ENCODE data around the gene TRIM15. TPM values are rescaled to one million over a fixed set of nuclear protein-coding genes. Genes with fewer than 3 reads are reported as not detected.
A peak's percentile ranks its signal among the peaks of the same experiment; 100 is the strongest.

Gene TRIM15
- total and polyA plus RNA-seq, 2 of the 4 experiments (the other 2 are of a cell fraction): not detected

- Histone ChIP-seq H3K9me3 (ENCODE audit: control insufficient read depth, insufficient read depth, low read length) (no peaks in the 10 kb centered on the region), H3K23ac (ENCODE audit: low read depth, low read length) (no peak overlapping the region), H3K9ac (ENCODE audit: low read depth, low read length) (no peak overlapping the region), H3K14ac (replicated peaks; ENCODE audit: low read depth, low read length) (no peak overlapping the region), H2BK20ac (ENCODE audit: low read depth, low read length) (no peak overlapping the region), H2AK5ac (ENCODE audit: low read depth, low read length) (no peak overlapping the region), H3K36me3 (ENCODE audit: control insufficient read depth, insufficient read depth, low read length) (no peaks in the 10 kb centered on the region), H2AFZ (replicated peaks; ENCODE audit: low read length, poor library complexity) (no peak overlapping the region), H3K4me3 (ENCODE audit: insufficient read depth, low read depth, low read length) (no peak overlapping the region), H2AK9ac (replicated peaks; ENCODE audit: low read depth, low read length, poor library complexity) (no peak overlapping the region), H3K4ac (ENCODE audit: low read depth, low read length) (no peak overlapping the region), H3K9me1 (ENCODE audit: insufficient read depth, low read length) (no peaks in the 10 kb centered on the region), H2BK5ac (ENCODE audit: low read depth, low read length, poor library complexity, severe bottlenecking) (no peak overlapping the region), H3K56ac (ENCODE audit: extremely low read depth, insufficient read depth, low read length) (no peak overlapping the region), H2BK120ac (ENCODE audit: low read depth, low read length) (no peak overlapping the region), H3K4me2 (ENCODE audit: low read depth, low read length) (no peak overlapping the region), H2BK15ac (ENCODE audit: low read depth, low read length) (no peak overlapping the region), H4K5ac (ENCODE audit: low read depth, low read length) (no peak overlapping the region), H4K91ac (ENCODE audit: insufficient read depth, low read depth, low read length) (no peak overlapping the region), H3K4me1 (ENCODE audit: control insufficient read depth, insufficient read depth, low read length) (no peaks in the 10 kb centered on the region), H3K79me1 (ENCODE audit: low read depth in 1 of 2, low read length in 2 of 2) (no peaks in the 10 kb centered on the region), H3K27ac (ENCODE audit: insufficient read depth, low read length) (no peak overlapping the region), H3K18ac (ENCODE audit: low read depth, low read length) (no peak overlapping the region), H3K27me3 (ENCODE audit: control insufficient read depth, insufficient read depth, low read length) (peaks cover 55% of the 10 kb centered on the region), H4K20me1 (ENCODE audit: insufficient read depth, low read length) (no peaks in the 10 kb centered on the region), H4K8ac (ENCODE audit: low read depth in 2 of 2, low read length in 2 of 2) (no peak overlapping the region)
- dilution Hi-C loops (cut with HindIII; ENCODE audit: low sequenced_read_pairs, unreplicated experiment): no loop called here
- intact Hi-C loops (cut with micrococcal nuclease): loop anchor here (1.0 kb wide), 2 partner anchors 67 to 322 kb away; no protein-coding TSS in a partner anchor
- no TSS peak for BruUV-seq (replicated peaks)
- 0% methylated on average over 2 of the region's 7 CpGs; no CpG with 5 or more reads in 1 of the 2 experiments for WGBS, 2 experiments (ENCODE audit: extremely low coverage in 2 of 2, insufficient read length in 1 of 2)
- CTCF ChIA-PET: no interaction called here
- DNase-seq (peak; percentile 49), ATAC-seq (ENCODE audit: low read depth) (peak; percentile 96)
- POLR2A ChIA-PET (ENCODE audit: unreplicated experiment): no interaction called here
- TF ChIP-seq RAD21 (IDR thresholded peaks at IDR 0.05; ENCODE audit: low read length) (peak; percentile 71), MAFK (IDR thresholded peaks at IDR 0.05; ENCODE audit: low read depth, low read length) (no peak), CTCF (conservative IDR thresholded peaks at IDR 0.05; ENCODE audit: low read depth, low read length) (peak; percentile 76), SMC3 (IDR thresholded peaks at IDR 0.05; ENCODE audit: low read depth, low read length) (peak; percentile 53)
- in situ Hi-C loops (cut with MboI; ENCODE audit: low sequenced_read_pairs): no loop called here
Observed at GRCh38 chr6:30169658-30170614, 6.6 kb downstream of the TRIM15 start.
